B cell (primary cell): Measurements from ENCODE around the gene WDR86.

ENCODE experiments used
- CTCF ChIP-seq: fragments of 200-600 bp; IDR thresholded peaks from one replicate; pipeline ENCODE4 v1.8.0; 2022; ENCODE audit warnings: antibody characterized with exemption, mild to moderate bottlenecking
- EZH2 ChIP-seq: IDR thresholded peaks from 2 replicates; pipeline ENCODE4 v1.6.1; 2012; ENCODE audit warnings: borderline replicate concordance, low read depth, mild to moderate bottlenecking, moderate library complexity, low read length; ENCODE audit not compliant: insufficient read depth, poor library complexity, severe bottlenecking

DNA sequence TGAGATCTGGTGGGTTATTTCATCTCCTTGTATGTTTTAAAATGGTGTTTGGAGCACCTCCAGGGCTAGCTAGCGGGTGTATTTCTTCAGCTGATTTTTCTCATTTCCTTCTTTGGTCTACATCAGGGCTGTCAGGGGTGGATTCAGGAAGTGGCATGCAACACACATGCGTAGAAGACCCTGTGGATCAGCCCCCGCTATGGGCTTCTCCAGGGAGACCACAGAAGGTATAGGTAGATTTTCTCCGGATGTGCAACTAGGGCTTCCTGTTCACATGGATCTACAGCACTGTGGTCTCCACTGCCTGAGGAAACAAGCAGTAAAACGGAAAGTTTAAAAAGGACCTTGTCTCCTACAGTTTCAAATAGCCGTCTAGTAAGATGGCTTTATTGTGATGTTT, 57.9 kb downstream of the WDR86 start:
- no peak for TF ChIP-seq CTCF
- TF ChIP-seq EZH2, result no peak
